Activated T-helper 1 cell treated with anti-CD3 and anti-CD28 coated beads, Interleukin-12 subunit alpha, Interleukin-12 subunit beta, Interleukin-2, Interleukin-4 antibody, amounts not matched to agents 30 ng/mL and 10 ng/mL and 1 ng/mL, durations not matched to agents 14 hours and 24 hours and 36 hours (primary cell): ENCODE measurements around the gene TBC1D2B. TPM values are rescaled to one million over a fixed set of nuclear protein-coding genes. Genes with fewer than 3 reads are reported as not detected.

Experiments used
- DNase-seq: peaks from one replicate; pipeline ENCODE4 v3.0.0; 2021; ENCODE audit warnings: low spot score
- H3K27ac Mint-ChIP-seq: one replicate; pipeline ENCODE4 v1.8.0; 2021; ENCODE audit warnings: mild to moderate bottlenecking, mixed read lengths
- H3K27me3 Mint-ChIP-seq: one replicate; pipeline ENCODE4 v1.8.0; 2022; ENCODE audit warnings: mild to moderate bottlenecking, moderate library complexity, mixed read lengths; ENCODE audit not compliant: insufficient read depth
- H3K36me3 Mint-ChIP-seq: one replicate; pipeline ENCODE4 v1.8.0; 2021; ENCODE audit warnings: low read depth, mixed read lengths
- H3K4me1 Mint-ChIP-seq: one replicate; pipeline ENCODE4 v1.8.0; 2021; ENCODE audit warnings: low read depth, mixed read lengths
- H3K4me3 Mint-ChIP-seq: one replicate; pipeline ENCODE4 v1.8.0; 2021; ENCODE audit warnings: mild to moderate bottlenecking, moderate library complexity, mixed read lengths
- H3K9me3 Mint-ChIP-seq: one replicate; pipeline ENCODE4 v1.8.0; 2021; ENCODE audit warnings: mixed read lengths
- intact Hi-C: fragments of 100-400 bp; cut with micrococcal nuclease; formaldehyde crosslinking; loops from one replicate; pipeline ENCODE4 v1.15.1; 2024
- total RNA-seq: library from RNA; stranded (reverse); gene quantifications from 2 replicates; pipeline ENCODE4 v1.2.3, GENCODE V29; 2022

TBC1D2B gene
- 60.8 and 64.7 TPM in 2 replicates for total RNA-seq

GRCh38 chr15:78077053-78077870, at the start of gene TBC1D2B:
Gene TBC1D2B (minus strand): TSS chr15:78077711. CDS start chr15:78077652, 59 bp downstream.
- Mint-ChIP-seq H3K4me1 (peaks cover 43% of the 10 kb centered on the region), H3K27me3 (no peaks in the 10 kb centered on the region), H3K36me3 (peaks cover 8% of the 10 kb centered on the region), H3K4me3 (peak within 1 kb of the TSS; percentile 100), H3K9me3 (no peaks in the 10 kb centered on the region), H3K27ac (peak within 1 kb of the TSS; percentile 95)
- intact Hi-C loops, result loop anchor here (1.0 to 2.0 kb wide), 4 partner anchors 8 to 43 kb away; no protein-coding TSS in a partner anchor
- DNase-seq, result peak; percentile 66

- Mint-ChIP-seq H3K4me3 (no peak overlapping the region), H3K9me3 (no peaks in the 10 kb centered on the region), H3K4me1 (no peaks in the 10 kb centered on the region), H3K27ac (no peak overlapping the region), H3K27me3 (peaks cover 5% of the 10 kb centered on the region), H3K36me3 (no peaks in the 10 kb centered on the region)
- DNase-seq, result no peak
- intact Hi-C loops, result no loop called here
Measured at GRCh38 chr15:78125267-78125666, 47.8 kb upstream of the TBC1D2B start.

DNA sequence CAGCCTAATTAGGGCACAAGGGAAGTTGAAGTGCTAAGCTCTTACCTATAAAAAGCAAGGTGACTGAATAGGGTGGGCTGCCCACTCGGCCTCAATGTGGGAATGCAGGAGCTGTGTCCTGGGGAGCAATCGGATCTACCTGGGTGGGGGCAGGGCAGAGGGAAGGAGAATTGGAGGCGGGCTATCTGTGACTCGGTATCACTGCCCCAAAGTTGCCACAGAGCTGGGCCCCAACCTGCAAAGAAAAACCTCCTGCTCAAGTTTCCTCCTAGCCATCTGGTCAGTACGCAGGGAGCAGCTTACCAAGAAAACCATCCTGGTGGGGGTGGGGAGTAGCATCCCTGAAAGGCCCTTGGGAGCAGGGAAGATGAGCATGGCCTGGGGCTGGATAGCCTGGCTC, 43.0 kb upstream of the TBC1D2B start:
- Mint-ChIP-seq H3K27me3 (peaks cover 3% of the 10 kb centered on the region), H3K4me1 (no peaks in the 10 kb centered on the region), H3K27ac (no peak overlapping the region), H3K9me3 (no peaks in the 10 kb centered on the region), H3K4me3 (no peak overlapping the region), H3K36me3 (no peaks in the 10 kb centered on the region)
- DNase-seq, result no peak
- intact Hi-C loops, result no loop called here

DNA sequence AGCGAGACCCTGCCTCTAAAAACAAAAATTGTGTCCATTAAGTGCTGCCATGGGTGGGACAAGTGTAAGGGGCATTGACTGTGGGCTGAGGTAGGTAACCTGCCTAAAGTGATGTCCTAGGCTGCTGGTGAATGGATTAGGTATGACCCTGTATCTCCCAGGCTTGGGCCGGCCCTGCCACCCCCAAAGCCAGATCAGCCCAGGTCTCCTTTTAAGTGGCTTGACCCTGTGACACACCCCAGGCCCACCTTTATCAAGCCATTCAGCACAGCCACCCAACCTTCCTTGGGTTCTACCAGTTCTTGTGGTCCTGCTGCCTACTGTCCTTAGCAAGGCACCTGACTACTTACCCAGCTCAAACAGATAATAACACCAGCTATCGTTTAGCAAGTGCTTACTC, 35.0 kb upstream of the TBC1D2B start:
- Mint-ChIP-seq H3K4me1 (peaks cover 13% of the 10 kb centered on the region), H3K36me3 (no peaks in the 10 kb centered on the region), H3K27me3 (no peaks in the 10 kb centered on the region), H3K27ac (no peak overlapping the region), H3K4me3 (no peak overlapping the region), H3K9me3 (no peaks in the 10 kb centered on the region)
- DNase-seq, result no peak
- intact Hi-C loops, result loop anchor here (5.0 kb wide), 1 partner anchor 310 kb away; no protein-coding TSS in a partner anchor

DNA sequence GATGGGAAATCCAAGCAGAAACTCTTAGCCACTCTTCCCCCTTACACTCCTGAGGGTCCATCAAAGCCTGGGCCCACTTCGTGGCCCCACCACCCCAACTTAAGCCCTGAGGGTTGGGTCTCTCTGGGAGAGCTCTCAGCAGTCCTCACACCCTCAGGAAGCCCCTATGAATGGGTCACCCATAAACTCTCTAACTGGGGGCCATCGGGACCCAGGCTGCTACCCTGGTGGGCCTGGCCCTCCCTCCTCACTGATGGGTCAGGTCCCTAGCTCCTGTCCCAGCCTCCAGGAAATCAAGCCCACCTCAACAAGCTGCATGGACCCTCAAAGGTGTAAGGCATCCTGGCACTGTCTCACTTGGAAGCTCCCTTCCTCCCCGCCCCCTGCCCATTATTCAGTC, 34.3 kb upstream of the TBC1D2B start:
- Mint-ChIP-seq H3K27me3 (no peaks in the 10 kb centered on the region), H3K4me3 (no peak overlapping the region), H3K36me3 (no peaks in the 10 kb centered on the region), H3K4me1 (peaks cover 21% of the 10 kb centered on the region), H3K27ac (no peak overlapping the region), H3K9me3 (no peaks in the 10 kb centered on the region)
- no peak for DNase-seq
- intact Hi-C loops, result loop anchor here (5.0 kb wide), 1 partner anchor 311 kb away; no protein-coding TSS in a partner anchor

GRCh38 chr15:78110916-78111475, 33.5 kb upstream of the TBC1D2B start:
- H3K36me3 Mint-ChIP-seq, result no peaks in the 10 kb centered on the region
- DNase-seq, result no peak
- H3K4me1 Mint-ChIP-seq, result peaks cover 29% of the 10 kb centered on the region
- H3K27me3 Mint-ChIP-seq, result no peaks in the 10 kb centered on the region
- H3K9me3 Mint-ChIP-seq, result no peaks in the 10 kb centered on the region
- peak overlapping the region; percentile 38 for H3K27ac Mint-ChIP-seq
- intact Hi-C loops, result loop anchor here (5.0 kb wide), 1 partner anchor 311 kb away; no protein-coding TSS in a partner anchor
- H3K4me3 Mint-ChIP-seq, result no peak overlapping the region

DNA sequence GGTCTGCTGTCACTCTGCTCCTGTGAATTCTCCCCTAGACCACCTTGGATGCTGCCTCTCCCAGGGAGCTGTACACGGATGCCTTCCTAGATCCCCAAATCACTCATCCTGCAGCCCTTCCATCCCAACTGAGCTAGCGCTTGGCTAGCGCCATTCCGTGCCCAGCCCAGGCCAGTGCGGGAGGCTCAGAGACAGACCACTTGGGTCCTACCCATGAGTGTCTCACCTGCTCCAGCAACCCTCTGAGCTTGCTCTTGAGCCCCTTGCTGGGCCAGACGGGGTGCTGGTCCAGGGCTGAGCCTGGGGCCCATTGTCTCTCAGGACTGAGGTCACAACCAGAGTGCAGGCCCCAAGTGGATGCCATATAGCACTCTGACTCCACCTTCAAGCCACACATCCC, 32.6 kb upstream of the TBC1D2B start:
- no peaks in the 10 kb centered on the region for H3K9me3 Mint-ChIP-seq
- no peak for DNase-seq
- H3K27me3 Mint-ChIP-seq, result no peaks in the 10 kb centered on the region
- peaks cover 38% of the 10 kb centered on the region for H3K4me1 Mint-ChIP-seq
- no peak overlapping the region for H3K4me3 Mint-ChIP-seq
- no peaks in the 10 kb centered on the region for H3K36me3 Mint-ChIP-seq
- intact Hi-C loops, result loop anchor here (5.0 kb wide), 1 partner anchor 312 kb away; no protein-coding TSS in a partner anchor
- H3K27ac Mint-ChIP-seq, result no peak overlapping the region

GRCh38 chr15:78109156-78109555, 31.6 kb upstream of the TBC1D2B start:
- intact Hi-C loops, result no loop called here
- no peak overlapping the region for H3K27ac Mint-ChIP-seq

DNA sequence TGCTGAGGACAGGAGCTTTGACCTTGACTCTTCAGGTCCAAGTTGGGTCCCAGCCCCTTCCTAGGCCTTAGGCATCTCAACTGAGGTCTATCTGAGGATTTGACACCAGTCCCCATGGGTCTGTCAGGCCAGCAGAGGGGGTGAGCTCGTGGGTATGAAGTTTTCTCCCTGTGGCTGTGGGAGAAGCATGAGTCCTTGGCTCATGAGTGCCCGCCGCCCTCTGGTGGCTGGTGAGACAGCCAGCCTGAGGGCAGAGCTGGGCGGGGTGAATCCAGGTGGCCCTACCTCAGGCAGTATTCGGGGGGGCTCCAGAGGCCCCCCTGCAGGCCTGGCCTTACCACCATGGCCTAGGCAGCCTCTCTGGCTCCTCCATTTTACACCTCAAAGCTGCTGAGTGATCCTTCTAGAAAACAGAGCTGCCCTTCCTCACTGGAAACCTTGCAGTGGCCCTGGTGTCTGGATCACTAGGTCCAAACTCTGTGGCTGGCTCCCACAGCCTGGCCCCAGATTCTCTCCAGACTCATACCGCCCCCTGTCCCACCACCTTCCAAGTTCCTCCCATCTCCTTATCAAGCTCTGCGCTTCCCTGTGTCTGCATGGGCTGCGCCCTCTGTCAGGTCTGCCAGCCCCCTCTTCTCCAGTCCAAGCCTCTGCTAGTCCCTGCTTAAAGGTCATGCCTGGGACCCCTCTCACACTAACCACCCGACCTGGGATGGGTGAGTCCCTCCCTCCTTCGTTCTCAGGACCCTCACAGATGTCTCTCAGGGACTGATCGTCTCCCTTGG, 31.0 kb upstream of the TBC1D2B start:
- intact Hi-C loops, result loop anchor here (1.0 kb wide), 5 partner anchors 74 to 198 kb away; no protein-coding TSS in a partner anchor
- Mint-ChIP-seq H3K27ac (no peak overlapping the region), H3K27me3 (no peaks in the 10 kb centered on the region), H3K4me1 (peaks cover 50% of the 10 kb centered on the region), H3K9me3 (no peaks in the 10 kb centered on the region), H3K36me3 (no peaks in the 10 kb centered on the region), H3K4me3 (no peak overlapping the region)
- peak; percentile 73 for DNase-seq

More at GRCh38 chr15:78109156-78109555, 31.6 kb upstream of the TBC1D2B start:
- no peak for DNase-seq
- Mint-ChIP-seq H3K36me3 (no peaks in the 10 kb centered on the region), H3K4me1 (peaks cover 47% of the 10 kb centered on the region), H3K9me3 (no peaks in the 10 kb centered on the region), H3K4me3 (no peak overlapping the region), H3K27me3 (no peaks in the 10 kb centered on the region)

DNA sequence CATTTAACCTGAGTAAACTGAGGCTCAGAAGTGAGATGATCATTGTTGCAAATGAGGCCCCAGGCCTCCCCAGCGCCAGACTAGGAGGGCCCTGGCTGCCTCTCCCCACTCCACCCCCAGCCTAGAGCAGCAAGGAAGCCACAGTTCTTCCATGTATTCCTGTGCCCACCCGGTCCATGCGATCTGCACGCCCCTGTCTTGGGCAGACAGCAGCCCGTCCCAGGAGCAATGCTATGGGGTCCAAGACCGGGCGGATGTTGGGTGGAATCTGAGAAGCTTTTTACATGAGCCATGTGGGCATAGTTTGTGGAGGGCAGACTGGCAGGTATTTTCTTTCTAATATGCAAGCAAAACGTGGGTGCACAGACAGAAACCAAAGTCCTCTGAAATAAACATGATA, 30.0 kb upstream of the TBC1D2B start:
- H3K4me1 Mint-ChIP-seq, result peaks cover 58% of the 10 kb centered on the region
- DNase-seq, result no peak

GRCh38 chr15:78105476-78106241, 28.1 kb upstream of the TBC1D2B start:
- DNase-seq, result no peak
- Mint-ChIP-seq H3K36me3 (no peaks in the 10 kb centered on the region), H3K4me1 (peaks cover 73% of the 10 kb centered on the region), H3K9me3 (no peaks in the 10 kb centered on the region), H3K27me3 (no peaks in the 10 kb centered on the region), H3K27ac (peak overlapping the region; percentile 88), H3K4me3 (peak overlapping the region; percentile 47)
- intact Hi-C loops, result no loop called here

More for the DNA sequence above, 30.0 kb upstream of the TBC1D2B start:
- Mint-ChIP-seq H3K9me3 (no peaks in the 10 kb centered on the region), H3K36me3 (no peaks in the 10 kb centered on the region), H3K27me3 (no peaks in the 10 kb centered on the region), H3K27ac (no peak overlapping the region), H3K4me3 (no peak overlapping the region)
- intact Hi-C loops, result no loop called here
